H1 (cell line): Measurements from ENCODE around the gene WHAMM. TPM values are rescaled to one million over a fixed set of nuclear protein-coding genes. Genes with fewer than 3 reads are reported as not detected.

Source experiments
- BRCA1 ChIP-seq: IDR thresholded peaks from 2 replicates; pipeline ENCODE4 v1.6.1; 2012; ENCODE audit warnings: low read depth, low read length, improper control_type of control experiment
- EP300 ChIP-seq, 2 experiments: IDR thresholded peaks; 1 replicate in 1 of 2; 2 replicates in 1 of 2; pipeline ENCODE4 v1.6.1; 2011 to 2012; ENCODE audit warnings: low read depth in 2 of 2, low read length in 2 of 2, mild to moderate bottlenecking in 2 of 2, borderline replicate concordance in 1 of 2, inconsistent platforms in 1 of 2, moderate library complexity in 1 of 2
- KDM1A ChIP-seq: fragments of 200-600, 300-600 bp; sonication (generic); IDR thresholded peaks from 2 replicates; pipeline ENCODE4 v1.7.1; 2016; ENCODE audit warnings: mild to moderate bottlenecking, low read length, borderline replicate concordance
- SIN3A ChIP-seq, 2 experiments: IDR thresholded peaks in 1 of 2; conservative IDR thresholded peaks in 1 of 2; 2 replicates each; pipeline ENCODE4 v1.6.1; 2011 to 2012; ENCODE audit warnings: low read length in 2 of 2, improper control_type of control experiment in 1 of 2, low read depth in 1 of 2, mild to moderate bottlenecking in 1 of 2
- polyA plus RNA-seq, 7 experiments: library from polyadenylated mRNA; depleted of rRNA in 3 of 7; stranded (reverse) in 5 of 7; unstranded in 2 of 7; fragments of >200 nt in 5 of 7; fragments of 200-250 nt in 2 of 7; gene quantifications; 1 replicate in 5 of 7; 2 replicates in 1 of 7; 4 replicates in 1 of 7; pipeline versions ENCODE4 v1.2.1 to v1.2.3, GENCODE V29; 2011 to 2013; ENCODE audit warnings: missing spikeins in 2 of 7, mixed read lengths in 2 of 7
- total RNA-seq: library from RNA; stranded (reverse); fragmentation: NEBNext Ultra II Directional; extraction: Animal tissue kit (Norgen Biotek cat#: 25700); gene quantifications from 2 replicates; pipeline ENCODE4 v1.2.1, GENCODE V29; 2021

Gene WHAMM
- total and polyA plus RNA-seq, 2 of the 8 experiments (the other 6 are each of a cell fraction or from before 2014, with no cell fraction given): 1.1 to 3.3 TPM

GRCh38 chr15:82803793-82804574 is 5.4 kb upstream of the WHAMM start (continued):
- TF ChIP-seq KDM1A (no peak), BRCA1 (no peak), EP300 (IDR thresholded peaks at IDR 0.05; ENCODE audit: borderline replicate concordance in 1 of 2, low read depth in 2 of 2, low read length in 2 of 2) (no peak), SIN3A (conservative IDR thresholded peaks at IDR 0.05 in 1 of 2, IDR thresholded peaks at IDR 0.05 in 1 of 2; ENCODE audit: low read depth in 1 of 2, low read length in 2 of 2) (no peak)
